ENCODE results near the gene MTURN.
"Not testable (repeated sequence)": the region's sequence is repeated elsewhere in the genome, so short reads cannot be mapped to it uniquely, and the experiment has no call there.

The MTURN gene

GRCh38 chr7:30175180-30175579 lies 40.4 kb downstream of the MTURN start:
- H3K4me3 ChIP-seq = no peak overlapping the region
- no peak overlapping the region for H3K27ac ChIP-seq

GRCh38 chr7:30175636-30176147 lies 40.9 kb downstream of the MTURN start:
- no peak overlapping the region for H3K27ac ChIP-seq
- no peak overlapping the region for H3K4me3 ChIP-seq

DNA sequence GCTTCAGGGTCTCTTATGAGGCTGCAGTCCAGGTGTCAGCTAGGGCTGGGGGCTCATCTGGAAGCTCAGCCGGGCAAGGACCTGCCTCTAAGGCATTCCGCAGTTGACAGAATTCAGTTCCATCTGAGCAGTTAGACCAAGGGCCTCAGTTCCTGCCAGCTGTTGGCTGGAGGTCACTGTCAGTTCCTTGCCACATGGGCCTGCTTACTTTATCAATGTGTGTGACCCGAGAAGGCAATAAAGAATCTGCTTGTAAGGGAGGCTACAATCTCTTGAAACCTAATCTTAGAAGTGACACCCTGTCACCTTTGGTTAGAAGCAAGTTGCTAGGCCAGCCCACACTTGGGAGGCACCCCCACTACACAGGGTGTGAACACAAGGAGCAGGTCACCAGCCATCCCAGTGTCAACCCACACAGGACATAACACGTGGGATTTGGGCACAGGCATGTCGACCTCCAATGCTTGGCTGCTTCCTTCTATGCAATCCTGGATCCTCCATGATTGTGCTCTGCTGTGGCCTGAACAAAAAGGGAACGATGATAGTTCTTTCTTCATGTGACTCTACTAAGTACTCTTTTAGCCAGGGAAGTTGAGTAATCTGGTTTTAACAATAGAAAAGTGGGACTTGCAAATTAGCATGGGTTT lies 41.8 kb downstream of the MTURN start:
- Histone ChIP-seq H3K27ac (peak overlapping the region in 1 of 21 experiments; percentile 72), H3K4me3 (no peak overlapping the region)

DNA sequence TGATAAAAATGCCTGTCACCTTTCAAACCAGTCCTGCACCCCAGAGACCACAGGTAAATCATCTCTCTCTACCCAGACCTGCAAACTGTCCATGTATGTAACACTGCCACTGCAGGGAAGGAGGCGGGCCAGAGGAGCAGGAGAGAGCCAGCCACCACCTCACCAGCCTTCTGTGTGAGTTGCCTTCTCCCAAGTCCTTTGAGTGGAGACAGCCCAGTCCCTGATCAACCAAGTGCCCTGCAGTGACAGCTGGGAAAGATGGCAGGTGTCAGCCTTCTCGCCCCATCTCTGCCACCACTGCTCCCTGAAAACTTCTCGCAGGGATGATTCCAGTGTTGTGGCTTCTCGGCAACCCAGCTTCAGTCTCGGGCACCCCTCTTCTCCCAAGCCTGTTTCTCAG lies 42.4 kb downstream of the MTURN start:
- Histone ChIP-seq H3K4me3 (no peak overlapping the region), H3K27ac (peak overlapping the region in 3 of 21 experiments; percentile 3 to 72 (median 31))

DNA sequence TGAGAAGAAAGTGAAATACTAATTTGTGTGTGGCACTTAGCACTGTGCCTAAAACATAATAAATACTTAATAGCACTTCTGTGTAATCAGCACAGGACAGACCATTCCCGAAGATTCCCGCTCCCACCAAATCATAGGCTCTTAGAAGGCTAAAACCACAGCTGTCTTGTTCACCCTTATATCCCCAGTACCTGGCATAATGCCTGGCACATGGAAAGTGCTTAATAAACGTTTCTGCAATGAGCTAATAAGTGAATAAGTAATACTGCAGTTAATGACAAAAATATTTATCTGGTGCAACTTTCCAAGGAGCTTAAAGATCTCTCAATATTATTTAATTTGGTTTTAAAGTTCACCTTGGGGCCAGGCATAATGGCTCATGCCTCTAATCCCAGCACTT lies 43.2 kb downstream of the MTURN start:
- Histone ChIP-seq H3K27ac (peak overlapping the region in 1 of 21 experiments; percentile 72), H3K4me3 (no peak overlapping the region)

- Histone ChIP-seq H3K4me3 (no peak overlapping the region), H3K27ac (peak overlapping the region in 4 of 21 experiments; percentile 11 to 72 (median 48))
Measured at GRCh38 chr7:30178748-30179436, 44.1 kb downstream of the MTURN start.

GRCh38 chr7:30180718-30181117 lies 45.9 kb downstream of the MTURN start:
- Histone ChIP-seq H3K4me3 (no peak overlapping the region), H3K27ac (peak overlapping the region in 2 of 21 experiments; percentile 26 to 33)

GRCh38 chr7:30181211-30181610 lies 46.4 kb downstream of the MTURN start:
- Histone ChIP-seq H3K4me3 (no peak overlapping the region), H3K27ac (peak overlapping the region in 5 of 21 experiments; percentile 3 to 26 (median 18))

DNA sequence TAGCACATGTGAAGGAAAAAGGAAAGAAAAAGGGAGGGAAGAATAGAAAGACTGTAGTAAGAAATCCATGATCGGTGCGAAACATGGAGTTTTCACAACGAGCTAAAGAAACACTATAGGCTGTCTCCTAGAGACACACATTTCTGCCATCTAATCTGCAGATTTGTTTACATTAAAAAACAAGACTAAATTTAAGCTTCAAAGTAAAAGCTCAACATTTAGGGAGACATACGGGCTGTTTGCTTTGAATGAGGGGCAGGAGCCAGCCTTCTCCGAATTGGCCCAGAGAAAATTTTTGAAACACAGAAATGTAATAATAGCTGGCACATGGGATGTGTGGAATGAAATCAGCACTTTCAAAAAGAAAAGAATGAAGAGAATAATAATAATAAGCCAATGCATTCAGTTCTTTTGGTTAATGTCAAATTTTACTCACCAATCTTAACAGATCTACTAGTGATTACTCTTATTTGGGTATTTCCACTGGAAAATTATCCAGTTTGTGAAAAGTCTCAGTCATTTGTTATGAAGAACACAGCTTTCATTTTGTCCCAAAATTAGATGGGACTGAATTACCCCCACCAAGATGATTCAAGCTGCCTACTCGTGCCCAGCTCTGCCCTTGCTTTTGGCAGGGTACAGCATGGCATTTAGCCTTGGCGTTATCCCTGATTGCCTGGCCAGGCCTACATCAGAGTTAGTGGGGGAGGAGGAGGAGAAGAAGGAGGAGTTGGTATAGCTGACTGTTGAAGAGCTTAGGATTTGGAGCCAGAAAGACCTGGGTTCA lies 47.1 kb downstream of the MTURN start:
- no peak overlapping the region for H3K4me3 ChIP-seq
- peak overlapping the region in 7 of 21 experiments; percentile 3 to 30 (median 18) for H3K27ac ChIP-seq

GRCh38 chr7:30182814-30183213 lies 48.0 kb downstream of the MTURN start:
- no peak overlapping the region for H3K27ac ChIP-seq
- no peak overlapping the region for H3K4me3 ChIP-seq

GRCh38 chr7:30183749-30184369 lies 49.1 kb downstream of the MTURN start:
- peak overlapping the region in 8 of 21 experiments; percentile 21 to 69 (median 50) for H3K27ac ChIP-seq
- no peak overlapping the region for H3K4me3 ChIP-seq

DNA sequence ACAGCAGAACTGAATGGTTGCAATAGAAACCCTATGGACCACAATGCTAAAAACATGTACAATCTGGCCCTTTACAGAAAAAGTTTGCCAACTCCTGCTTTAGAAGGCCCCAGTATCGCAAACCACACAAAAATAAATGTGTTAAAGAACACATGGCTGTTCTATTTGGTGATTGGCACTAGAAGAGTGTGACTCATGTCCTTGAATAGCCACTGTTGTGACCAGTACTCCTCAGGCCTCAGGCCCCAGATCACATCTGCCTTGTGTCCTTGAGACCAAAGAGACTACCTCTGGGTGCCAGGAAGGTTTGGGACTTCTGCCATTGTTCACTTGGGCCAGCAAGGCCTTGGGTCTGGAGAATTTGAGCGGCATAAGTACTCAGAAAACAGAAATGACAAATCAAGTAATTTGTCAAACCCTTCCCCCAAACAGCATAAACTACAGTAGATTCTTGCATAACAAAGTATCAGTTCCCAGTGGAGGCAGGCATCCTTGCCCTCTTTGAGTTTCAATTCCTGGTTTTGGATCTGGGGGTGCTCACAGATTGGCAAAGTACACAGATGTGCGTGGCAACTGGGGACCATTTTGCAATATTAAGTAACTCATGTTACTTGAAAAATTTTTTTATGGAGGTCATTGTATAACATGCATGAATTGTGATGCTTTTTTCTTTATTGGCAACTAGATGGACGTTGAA lies 50.2 kb downstream of the MTURN start:
- peak overlapping the region in 11 of 21 experiments; percentile 1 to 69 (median 37) for H3K27ac ChIP-seq

GRCh38 chr7:30185496-30185895 lies 50.7 kb downstream of the MTURN start:
- no peak overlapping the region for H3K4me3 ChIP-seq
- peak overlapping the region in 2 of 21 experiments; percentile 39 to 61 for H3K27ac ChIP-seq

More for the DNA sequence above, 50.2 kb downstream of the MTURN start:
- no peak overlapping the region for H3K4me3 ChIP-seq

DNA sequence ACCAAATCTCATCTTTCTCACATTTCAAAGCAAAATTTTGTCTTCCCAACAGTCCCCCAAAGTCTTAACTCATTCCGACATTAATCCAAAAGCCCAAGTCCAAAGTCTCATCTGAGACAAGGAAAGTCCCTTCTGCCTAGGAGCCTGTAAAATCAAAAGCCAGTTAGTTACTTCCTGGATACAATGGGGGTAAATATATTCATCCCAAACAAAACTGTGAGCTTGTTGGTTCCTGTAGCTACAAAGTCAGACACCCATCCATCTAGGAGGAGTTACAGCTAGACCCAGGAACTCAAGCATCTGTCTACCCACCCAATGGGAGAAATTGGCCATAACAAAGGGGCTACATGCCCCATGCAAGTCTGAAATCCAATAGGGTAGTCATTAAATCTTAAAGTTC lies 51.9 kb downstream of the MTURN start:
- Histone ChIP-seq H3K4me3 (no peak overlapping the region), H3K27ac (no peak overlapping the region)

DNA sequence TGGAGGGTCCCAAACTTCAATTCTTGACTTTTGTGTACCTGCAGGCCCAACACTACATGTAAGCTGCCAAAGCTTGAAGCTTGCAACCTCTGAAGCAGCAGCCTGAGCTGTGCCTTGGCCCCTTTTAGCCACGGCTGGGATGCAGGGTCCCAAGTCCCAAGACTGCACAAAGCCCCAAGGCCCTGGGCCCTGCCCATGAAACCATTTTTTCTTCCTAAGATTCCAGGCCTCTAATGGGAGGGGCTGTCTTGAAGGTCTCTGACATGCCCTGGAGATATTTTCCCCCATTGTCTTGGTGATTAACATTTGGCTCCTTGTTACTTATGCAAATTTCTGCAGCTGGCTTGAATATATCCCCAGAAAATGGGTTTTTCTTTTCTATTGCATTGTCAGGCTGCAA lies 52.7 kb downstream of the MTURN start:
- Histone ChIP-seq H3K4me3 (no peak overlapping the region), H3K27ac (no peak overlapping the region)

GRCh38 chr7:30188381-30188780 lies 53.6 kb downstream of the MTURN start:
- not testable (repeated sequence) for H3K4me3 ChIP-seq, H3K27ac ChIP-seq

GRCh38 chr7:30188811-30189210 lies 54.0 kb downstream of the MTURN start:
- no peak overlapping the region for H3K4me3 ChIP-seq
- no peak overlapping the region for H3K27ac ChIP-seq

- Histone ChIP-seq H3K27ac (no peak overlapping the region), H3K4me3 (no peak overlapping the region)
Measured at GRCh38 chr7:30191809-30192208, 57.0 kb downstream of the MTURN start.

GRCh38 chr7:30193336-30193943 lies 58.7 kb downstream of the MTURN start:
- no peak overlapping the region for H3K27ac ChIP-seq
- no peak overlapping the region for H3K4me3 ChIP-seq
